HFFc6 (cell line): ENCODE results near the gene MARCHF3. TPM values are rescaled to one million over a fixed set of nuclear protein-coding genes. Genes with fewer than 3 reads are reported as not detected.
"Not testable (repeated sequence)": the region's sequence is repeated elsewhere in the genome, so short reads cannot be mapped to it uniquely, and the experiment has no call there.

ENCODE experiments used
- DNase-seq: peaks from one replicate; pipeline ENCODE4 v3.0.0-alpha.2; 2018
- H3K27ac Mint-ChIP-seq: 2 replicates; pipeline ENCODE4 v1.8.0; 2020; ENCODE audit warnings: mild to moderate bottlenecking, mixed read lengths
- H3K27me3 Mint-ChIP-seq: 2 replicates; pipeline ENCODE4 v1.8.0; 2021; ENCODE audit warnings: mild to moderate bottlenecking, moderate library complexity, mixed read lengths; ENCODE audit not compliant: insufficient read depth
- H3K36me3 Mint-ChIP-seq: 2 replicates; pipeline ENCODE4 v1.8.0; 2021; ENCODE audit warnings: low read depth, mixed read lengths
- H3K4me1 Mint-ChIP-seq: 2 replicates; pipeline ENCODE4 v1.8.0; 2020; ENCODE audit warnings: low read depth, mixed read lengths
- H3K4me3 Mint-ChIP-seq: 2 replicates; pipeline ENCODE4 v1.8.0; 2020; ENCODE audit warnings: mild to moderate bottlenecking, moderate library complexity, mixed read lengths
- H3K9me3 Mint-ChIP-seq: 2 replicates; pipeline ENCODE4 v1.8.0; 2020; ENCODE audit warnings: mild to moderate bottlenecking, mixed read lengths
- CTCF ChIP-seq: fragments of 200-600 bp; sonication (generic); IDR thresholded peaks from 2 replicates; pipeline ENCODE4 v1.5.0; 2021; ENCODE audit warnings: antibody characterized with exemption, mild to moderate bottlenecking
- total RNA-seq, 6 experiments: library from RNA; stranded (reverse); fragmentation: NEBNext Ultra II Directional; extraction: Animal tissue kit (Norgen Biotek cat#: 25700); gene quantifications; 2 replicates in 1 of 6; 3 replicates in 5 of 6; pipeline ENCODE4 v1.2.3, GENCODE V29; 2021

Gene MARCHF3
- total RNA-seq, 6 experiments from 2014 or later = 12.3 to 17.8 (median 13.3) TPM

DNA sequence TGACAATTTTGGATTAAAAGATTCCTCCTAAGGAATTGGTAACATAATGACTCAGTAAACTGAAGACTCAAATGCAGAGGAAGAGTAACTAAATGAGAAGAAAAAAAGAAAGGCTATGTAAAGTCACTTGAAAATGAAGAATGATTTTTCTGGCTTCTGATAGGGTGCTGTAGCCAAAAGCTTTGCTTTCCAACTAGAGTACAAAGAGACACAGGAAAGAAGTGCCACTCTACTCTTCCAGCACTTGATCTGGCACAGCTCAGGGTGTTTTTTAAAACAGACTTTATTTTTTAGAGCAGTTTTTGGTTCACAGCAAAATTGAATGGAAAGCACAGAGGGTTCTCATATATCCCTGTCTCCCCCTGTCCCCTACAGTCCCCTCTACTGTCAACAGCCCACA is 130.9 kb downstream of the MARCHF3 start:
- Mint-ChIP-seq H3K4me3 (no peak overlapping the region), H3K27ac (no peak overlapping the region), H3K36me3 (peaks cover 20% of the 10 kb centered on the region), H3K9me3 (peaks cover 3% of the 10 kb centered on the region; the same call in 1 of the 2 replicates), H3K4me1 (no peaks in the 10 kb centered on the region; the same call in 1 of the 2 replicates), H3K27me3 (peaks cover 1% of the 10 kb centered on the region; the same call in 1 of the 2 replicates)
- no peak for DNase-seq
- TF ChIP-seq CTCF = no peak

DNA sequence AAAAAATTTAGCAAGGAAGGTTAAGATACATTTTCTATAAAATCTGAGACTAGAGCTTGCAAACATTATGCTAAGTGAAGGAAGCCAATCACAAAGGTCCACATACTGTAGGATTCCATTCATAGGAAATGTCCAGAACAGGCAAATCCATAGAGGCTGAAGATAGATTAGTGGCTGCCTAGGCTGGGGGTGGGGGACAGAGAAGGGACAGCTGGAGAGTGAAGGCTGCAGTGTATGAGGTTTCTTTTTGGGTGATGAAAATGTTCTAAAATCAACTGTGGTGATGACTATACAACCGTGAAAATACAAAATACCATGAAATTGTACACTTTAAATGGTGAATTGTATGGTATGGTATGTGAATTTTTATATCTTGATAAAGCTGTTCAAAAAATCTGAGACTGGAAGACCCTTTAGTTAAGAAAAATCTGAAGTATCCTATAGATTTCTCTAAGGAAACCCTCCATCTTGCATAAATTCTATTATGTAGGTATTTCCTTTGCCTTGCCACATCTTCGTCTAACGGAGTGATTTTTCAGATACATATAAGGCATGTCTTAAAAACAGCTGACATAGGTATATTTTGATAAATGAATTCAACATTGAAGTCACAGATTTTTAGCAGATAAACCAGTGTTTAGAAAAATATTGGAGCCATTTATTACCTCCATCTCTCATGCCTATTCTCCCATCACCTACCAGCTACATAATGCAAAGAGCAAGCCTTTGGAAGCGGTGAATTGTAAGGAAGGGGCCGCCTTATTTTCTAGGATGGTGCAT is 132.3 kb downstream of the MARCHF3 start:
- Mint-ChIP-seq H3K27me3 (peaks cover under 1% of the 10 kb centered on the region; the same call in 1 of the 2 replicates), H3K36me3 (peaks cover 19% of the 10 kb centered on the region), H3K4me1 (no peaks in the 10 kb centered on the region; the same call in 1 of the 2 replicates), H3K27ac (no peak overlapping the region), H3K4me3 (no peak overlapping the region), H3K9me3 (peaks cover 7% of the 10 kb centered on the region; the same call in 1 of the 2 replicates)
- no peak for DNase-seq
- no peak for TF ChIP-seq CTCF

DNA sequence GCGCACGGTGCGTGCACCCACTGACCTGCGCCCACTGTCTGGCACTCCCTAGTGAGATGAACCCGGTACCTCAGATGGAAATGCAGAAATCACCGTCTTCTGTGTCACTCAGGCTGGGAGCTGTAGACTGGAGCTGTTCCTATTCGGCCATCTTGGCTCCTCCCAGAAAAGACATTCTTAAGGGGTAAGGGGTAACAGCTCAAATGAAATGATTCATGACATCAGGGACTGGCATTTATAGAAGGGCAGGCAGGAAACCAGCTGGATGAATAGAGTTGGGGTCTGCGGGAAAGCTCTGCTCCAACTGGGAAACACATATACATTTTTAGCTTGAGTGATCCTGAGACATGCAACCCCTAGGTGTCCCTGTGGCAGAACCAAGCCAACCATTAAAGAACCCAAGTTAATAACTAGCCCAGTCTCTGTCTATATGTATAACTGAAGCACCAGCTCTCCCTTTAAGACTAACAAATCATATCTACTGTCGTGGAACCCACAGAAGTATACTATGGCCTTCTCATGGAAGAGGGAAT is 134.1 kb downstream of the MARCHF3 start:
- Mint-ChIP-seq H3K9me3 (peaks cover 7% of the 10 kb centered on the region; the same call in 1 of the 2 replicates), H3K36me3 (peaks cover 14% of the 10 kb centered on the region), H3K4me1 (no peaks in the 10 kb centered on the region; the same call in 1 of the 2 replicates), H3K27ac (no peak overlapping the region), H3K4me3 (no peak overlapping the region), H3K27me3 (no peaks in the 10 kb centered on the region; the same call in 1 of the 2 replicates)
- DNase-seq = no peak
- no peak for TF ChIP-seq CTCF

- not testable (repeated sequence) for H3K9me3 Mint-ChIP-seq, H3K27me3 Mint-ChIP-seq, H3K27ac Mint-ChIP-seq, H3K4me1 Mint-ChIP-seq, H3K4me3 Mint-ChIP-seq, DNase-seq
- H3K36me3 Mint-ChIP-seq = peaks cover 14% of the 10 kb centered on the region
These were observed 134.6 kb downstream of the MARCHF3 start for GRCh38 chr5:126895712-126896111.

DNA sequence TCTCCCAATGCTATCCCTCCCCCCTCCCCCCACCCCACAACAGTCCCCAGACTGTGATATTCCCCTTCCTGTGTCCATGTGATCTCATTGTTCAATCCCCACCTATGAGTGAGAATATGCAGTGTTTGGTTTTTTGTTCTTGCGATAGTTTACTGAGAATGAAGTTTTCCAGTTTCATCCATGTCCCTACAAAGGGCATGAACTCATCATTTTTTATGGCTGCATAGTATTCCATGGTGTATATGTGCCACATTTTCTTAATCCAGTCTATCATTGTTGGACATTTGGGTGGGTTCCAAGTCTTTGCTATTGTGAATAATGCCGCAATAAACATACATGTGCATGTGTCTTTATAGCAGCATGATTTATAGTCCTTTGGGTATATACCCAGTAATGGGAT is 139.9 kb downstream of the MARCHF3 start:
- H3K9me3 Mint-ChIP-seq, H3K4me3 Mint-ChIP-seq, H3K27ac Mint-ChIP-seq, DNase-seq, H3K36me3 Mint-ChIP-seq, H3K27me3 Mint-ChIP-seq, H3K4me1 Mint-ChIP-seq: not testable (repeated sequence)

GRCh38 chr5:126888175-126888574 is 142.2 kb downstream of the MARCHF3 start:
- no peak overlapping the region for H3K4me3 Mint-ChIP-seq
- no peaks in the 10 kb centered on the region; the same call in 1 of the 2 replicates for H3K27me3 Mint-ChIP-seq
- no peak for TF ChIP-seq CTCF
- H3K4me1 Mint-ChIP-seq = peaks cover 20% of the 10 kb centered on the region
- no peaks in the 10 kb centered on the region for H3K9me3 Mint-ChIP-seq
- H3K27ac Mint-ChIP-seq = no peak overlapping the region
- no peak for DNase-seq
- H3K36me3 Mint-ChIP-seq = no peaks in the 10 kb centered on the region
